HEK293 (cell line): ENCODE measurements around the gene SLC39A11.
"Not testable (repeated sequence)": the region's sequence is repeated elsewhere in the genome, so short reads cannot be mapped to it uniquely, and the experiment has no call there.

ENCODE experiments used
- CTCF ChIA-PET: fragments of 350-600 bp; formaldehyde crosslinking; extraction: SDS; loops from one replicate; lab custom pipeline; 2021; ENCODE audit warnings: antibody characterized with exemption; lab: Yijun Ruan, JAX
- POLR2A ChIA-PET: fragments of 300-600 bp; formaldehyde crosslinking; extraction: SDS; loops from one replicate; lab custom pipeline; 2020; ENCODE audit warnings: antibody characterized with exemption, inconsistent platforms; lab: Yijun Ruan, JAX
- H3K27ac ChIP-seq: fragments of 200-500 bp; sonication (Bioruptor generic); 2 replicates; pipeline ENCODE4 v1.5.1; 2014; ENCODE audit warnings: low read depth, low read length, control low read depth, inconsistent platforms; ENCODE audit errors: extremely low read depth
- H3K36me3 ChIP-seq, 2 experiments: fragments of 200-500 bp in 1 of 2; sonication (Bioruptor generic) in 1 of 2; 1 replicate in 1 of 2; 2 replicates in 1 of 2; pipeline ENCODE4 v1.5.1; 2014 to 2017; ENCODE audit warnings: inconsistent platforms in 2 of 2, low read length in 2 of 2; ENCODE audit not compliant: control insufficient read depth in 2 of 2, insufficient read depth in 1 of 2
- H3K4me1 ChIP-seq: fragments of 200-500 bp; sonication (Bioruptor generic); 2 replicates; pipeline ENCODE4 v1.5.1; 2014; ENCODE audit warnings: mild to moderate bottlenecking, low read length, inconsistent platforms; ENCODE audit not compliant: control insufficient read depth, insufficient read depth
- H3K4me3 ChIP-seq: 2 replicates; pipeline ENCODE4 v1.5.1; 2011; ENCODE audit warnings: low read depth, mild to moderate bottlenecking, control low read depth, low read length, moderate library complexity
- H3K9me3 ChIP-seq: fragments of 200-500 bp; sonication (Bioruptor generic); 2 replicates; pipeline ENCODE4 v1.5.1; 2014; ENCODE audit warnings: low read depth, low read length, inconsistent platforms; ENCODE audit not compliant: control insufficient read depth, insufficient read depth
- BCL11A ChIP-seq: fragments of 450-650 bp; formaldehyde crosslinking; IDR thresholded peaks from 2 replicates; pipeline ENCODE4 v1.5.1; 2016; ENCODE audit warnings: low read depth, missing biosample characterization, missing genetic modification characterization
- ELK4 ChIP-seq: IDR thresholded peaks from 2 replicates; pipeline ENCODE4 v1.6.1; 2011; ENCODE audit warnings: mild to moderate bottlenecking, low read depth, low read length, borderline replicate concordance
- KLF10 ChIP-seq: fragments of 450-650 bp; IDR thresholded peaks from 2 replicates; pipeline ENCODE4 v1.5.1; 2018; ENCODE audit warnings: missing biosample characterization, mild to moderate bottlenecking, missing genetic modification characterization
- MEIS1 ChIP-seq: sonication (generic); formaldehyde crosslinking; IDR thresholded peaks from 2 replicates; pipeline ENCODE4 v1.8.1; 2022; ENCODE audit warnings: missing genetic modification reagents, mild to moderate bottlenecking, borderline replicate concordance
- MYNN ChIP-seq: fragments of 450-650 bp; formaldehyde crosslinking; IDR thresholded peaks from 2 replicates; pipeline ENCODE4 v1.5.1; 2016; ENCODE audit warnings: missing biosample characterization, missing genetic modification characterization, borderline replicate concordance
- OVOL3 ChIP-seq: fragments of 450-650 bp; formaldehyde crosslinking; IDR thresholded peaks from 2 replicates; pipeline ENCODE4 v1.5.1; 2016; ENCODE audit warnings: missing biosample characterization, missing genetic modification characterization
- PRDM10 ChIP-seq: fragments of 450-650 bp; formaldehyde crosslinking; IDR thresholded peaks from 2 replicates; pipeline ENCODE4 v1.5.1; 2016; ENCODE audit warnings: missing biosample characterization, missing genetic modification characterization
- SALL2 ChIP-seq: fragments of 450-650 bp; formaldehyde crosslinking; IDR thresholded peaks from 2 replicates; pipeline ENCODE4 v1.5.0; 2017; ENCODE audit warnings: missing biosample characterization, mild to moderate bottlenecking, missing genetic modification characterization, borderline replicate concordance
- SETDB1 ChIP-seq: IDR thresholded peaks from one replicate; pipeline ENCODE4 v1.6.1; 2017; ENCODE audit warnings: mild to moderate bottlenecking, low read length, moderate library complexity, mixed read lengths; ENCODE audit not compliant: insufficient read length
- TCF7L2 ChIP-seq: IDR thresholded peaks from 2 replicates; pipeline ENCODE4 v1.6.1; 2011; ENCODE audit warnings: low read depth, mild to moderate bottlenecking, inconsistent platforms, low read length, moderate library complexity, borderline replicate concordance
- ZBTB44 ChIP-seq: fragments of 450-650 bp; IDR thresholded peaks from 2 replicates; pipeline ENCODE4 v1.5.1; 2018; ENCODE audit warnings: missing biosample characterization, mild to moderate bottlenecking, missing genetic modification characterization
- ZNF132 ChIP-seq: fragments of 450-650 bp; formaldehyde crosslinking; IDR thresholded peaks from 2 replicates; pipeline ENCODE4 v1.5.1; 2017; ENCODE audit warnings: missing biosample characterization, missing genetic modification characterization, borderline replicate concordance
- ZNF211 ChIP-seq: fragments of 450-650 bp; formaldehyde crosslinking; IDR thresholded peaks from 2 replicates; pipeline ENCODE4 v1.5.1; 2016; ENCODE audit warnings: low read depth, missing biosample characterization, missing genetic modification characterization
- ZNF248 ChIP-seq: fragments of 450-650 bp; formaldehyde crosslinking; IDR thresholded peaks from 2 replicates; pipeline ENCODE4 v1.5.1; 2017; ENCODE audit warnings: missing biosample characterization, missing genetic modification characterization
- ZNF26 ChIP-seq: fragments of 450-650 bp; formaldehyde crosslinking; IDR thresholded peaks from 2 replicates; pipeline ENCODE4 v1.5.1; 2016; ENCODE audit warnings: missing biosample characterization, missing genetic modification characterization
- ZNF350 ChIP-seq: fragments of 450-650 bp; formaldehyde crosslinking; IDR thresholded peaks from 2 replicates; pipeline ENCODE4 v1.5.0; 2017; ENCODE audit warnings: missing biosample characterization, mild to moderate bottlenecking, missing genetic modification characterization
- ZNF48 ChIP-seq: fragments of 450-650 bp; formaldehyde crosslinking; IDR thresholded peaks from 2 replicates; pipeline ENCODE4 v1.5.1; 2016; ENCODE audit warnings: missing biosample characterization, missing genetic modification characterization
- ZNF521 ChIP-seq: fragments of 450-650 bp; formaldehyde crosslinking; IDR thresholded peaks from 2 replicates; pipeline ENCODE4 v1.5.1; 2017; ENCODE audit warnings: missing biosample characterization, mild to moderate bottlenecking, missing genetic modification characterization
- ZNF76 ChIP-seq: fragments of 450-650 bp; formaldehyde crosslinking; IDR thresholded peaks from 2 replicates; pipeline ENCODE4; 2016; ENCODE audit warnings: low read depth, missing biosample characterization, missing genetic modification characterization, borderline replicate concordance

SLC39A11 gene

GRCh38 chr17:73067699-73068098 is 24.8 kb downstream of the SLC39A11 start:
- H3K4me3 ChIP-seq, H3K9me3 ChIP-seq, POLR2A ChIA-PET, H3K4me1 ChIP-seq, H3K27ac ChIP-seq, H3K36me3 ChIP-seq: not testable (repeated sequence)
- CTCF ChIA-PET: interaction anchor here (0.6 kb wide), 1 partner anchor 361 kb away, joined by 3 read pairs; no protein-coding TSS in a partner anchor

- TF ChIP-seq ZNF521 (tag by site-specific recombination) (no peak), SETDB1 (no peak), ZBTB44 (tag by site-specific recombination) (no peak), ZNF248 (tag by site-specific recombination) (no peak), TCF7L2 (no peak), MEIS1 (CRISPR knock-in tag) (no peak), ZNF211 (tag by site-specific recombination) (no peak), ZNF26 (tag by site-specific recombination) (no peak), MYNN (tag by site-specific recombination) (no peak), PRDM10 (tag by site-specific recombination) (no peak), OVOL3 (no peak), ZNF48 (tag by site-specific recombination) (no peak), ZNF132 (tag by site-specific recombination) (no peak), ELK4 (no peak), ZNF350 (tag by site-specific recombination) (no peak), SALL2 (no peak), KLF10 (no peak), BCL11A (tag by site-specific recombination) (no peak), ZNF76 (tag by site-specific recombination) (no peak)
- no peak overlapping the region for H3K4me3 ChIP-seq
- H3K36me3 ChIP-seq: no peaks in the 10 kb centered on the region
- no peak overlapping the region for H3K27ac ChIP-seq
- POLR2A ChIA-PET: no interaction called here
- H3K4me1 ChIP-seq: peaks cover 8% of the 10 kb centered on the region
- no peaks in the 10 kb centered on the region for H3K9me3 ChIP-seq
- CTCF ChIA-PET: no interaction called here
Observed at GRCh38 chr17:73067075-73067474, 25.4 kb downstream of the SLC39A11 start.
